Fibroblast of lung (primary cell): ENCODE results near the gene BUD31. TPM values are rescaled to one million over a fixed set of nuclear protein-coding genes. Genes with fewer than 3 reads are reported as not detected.
A peak's percentile ranks its signal among the peaks of the same experiment; 100 is the strongest.
"Not testable (repeated sequence)": the region's sequence is repeated elsewhere in the genome, so short reads cannot be mapped to it uniquely, and the experiment has no call there.

ENCODE experiments used
- DNase-seq, 2 donors: peaks; one replicate each; pipeline versions ENCODE4 v3.0.0 to v3.0.0-alpha.2; 2010; ENCODE audit warnings: low read depth in 2 of 2
- H2AFZ ChIP-seq: 2 replicates; pipeline ENCODE4 v1.5.1; 2012; ENCODE audit warnings: low read length, control low read depth, inconsistent platforms
- H3K27ac ChIP-seq: 2 replicates; pipeline ENCODE4 v1.5.1; 2011; ENCODE audit warnings: low read length, control low read depth; ENCODE audit not compliant: insufficient read depth
- H3K27me3 ChIP-seq: 2 replicates; pipeline ENCODE4 v1.5.1; 2011; ENCODE audit warnings: mild to moderate bottlenecking, low read length; ENCODE audit not compliant: control insufficient read depth, insufficient read depth
- H3K36me3 ChIP-seq: 2 replicates; pipeline ENCODE4 v1.5.1; 2011; ENCODE audit warnings: low read length; ENCODE audit not compliant: control insufficient read depth, insufficient read depth
- H3K4me1 ChIP-seq: 2 replicates; pipeline ENCODE4 v1.5.1; 2011; ENCODE audit warnings: low read length; ENCODE audit not compliant: control insufficient read depth, insufficient read depth; ENCODE audit errors: extremely low read depth
- H3K4me2 ChIP-seq: 2 replicates; pipeline ENCODE4 v1.5.1; 2011; ENCODE audit warnings: low read length, control low read depth; ENCODE audit not compliant: insufficient read depth; ENCODE audit errors: extremely low read depth
- H3K4me3 ChIP-seq, 4 experiments: fragments of 200-600 bp in 1 of 4; sonication (generic) in 1 of 4; replicated peaks in 1 of 4; 2 replicates each; pipeline ENCODE4 v1.5.1; 2011 to 2016; ENCODE audit warnings: low read length in 4 of 4, low read depth in 3 of 4, mild to moderate bottlenecking in 3 of 4, control low read depth in 2 of 4, inconsistent platforms in 1 of 4, mixed read lengths in 1 of 4; ENCODE audit not compliant: insufficient read depth in 1 of 4; ENCODE audit errors: control extremely low read depth in 1 of 4
- H3K79me2 ChIP-seq: 2 replicates; pipeline ENCODE4 v1.5.1; 2012; ENCODE audit warnings: mild to moderate bottlenecking, low read length, inconsistent platforms; ENCODE audit not compliant: control insufficient read depth, insufficient read depth
- H3K9ac ChIP-seq: 2 replicates; pipeline ENCODE4 v1.5.1; 2011; ENCODE audit warnings: mild to moderate bottlenecking, low read length, control low read depth; ENCODE audit not compliant: insufficient read depth
- H3K9me3 ChIP-seq: 2 replicates; pipeline ENCODE4 v1.5.1; 2012; ENCODE audit warnings: low read depth, low read length; ENCODE audit not compliant: control insufficient read depth, insufficient read depth
- H4K20me1 ChIP-seq: 2 replicates; pipeline ENCODE4 v1.5.1; 2011; ENCODE audit warnings: low read length; ENCODE audit not compliant: control insufficient read depth, insufficient read depth; ENCODE audit errors: extremely low read depth
- EZH2 ChIP-seq: IDR thresholded peaks from 2 replicates; pipeline ENCODE4 v1.5.1; 2012; ENCODE audit warnings: low read length, control low read depth, mild to moderate bottlenecking; ENCODE audit errors: missing control alignments
- polyA plus RNA-seq, 2 donors: library from polyadenylated mRNA; depleted of rRNA in 1 of 2; stranded (reverse) in 1 of 2; unstranded in 1 of 2; fragments of >200 nt; gene quantifications; 2 replicates each; pipeline ENCODE4 v1.2.1, GENCODE V29; 2011 to 2012; ENCODE audit warnings: missing spikeins in 1 of 2
- total RNA-seq: library from RNA; depleted of rRNA; stranded (reverse); fragments of >200 nt; gene quantifications from 2 replicates; pipeline ENCODE4 v1.2.1, GENCODE V29; 2014
- TF ChIP-seq, protein P1 (sequence below), 2 donors: IDR thresholded peaks in 1 of 2; conservative IDR thresholded peaks in 1 of 2; 1 replicate in 1 of 2; 2 replicates in 1 of 2; pipeline ENCODE4 v1.5.1; 2011 to 2012; ENCODE audit warnings: low read length in 2 of 2, control low read depth in 1 of 2, inconsistent platforms in 1 of 2, low read depth in 1 of 2, mild to moderate bottlenecking in 1 of 2

BUD31 gene
- total and polyA plus RNA-seq, 2 donors (not counting 1 experiment from before 2014, with no cell fraction given): 83.4 to 114 TPM

DNA sequence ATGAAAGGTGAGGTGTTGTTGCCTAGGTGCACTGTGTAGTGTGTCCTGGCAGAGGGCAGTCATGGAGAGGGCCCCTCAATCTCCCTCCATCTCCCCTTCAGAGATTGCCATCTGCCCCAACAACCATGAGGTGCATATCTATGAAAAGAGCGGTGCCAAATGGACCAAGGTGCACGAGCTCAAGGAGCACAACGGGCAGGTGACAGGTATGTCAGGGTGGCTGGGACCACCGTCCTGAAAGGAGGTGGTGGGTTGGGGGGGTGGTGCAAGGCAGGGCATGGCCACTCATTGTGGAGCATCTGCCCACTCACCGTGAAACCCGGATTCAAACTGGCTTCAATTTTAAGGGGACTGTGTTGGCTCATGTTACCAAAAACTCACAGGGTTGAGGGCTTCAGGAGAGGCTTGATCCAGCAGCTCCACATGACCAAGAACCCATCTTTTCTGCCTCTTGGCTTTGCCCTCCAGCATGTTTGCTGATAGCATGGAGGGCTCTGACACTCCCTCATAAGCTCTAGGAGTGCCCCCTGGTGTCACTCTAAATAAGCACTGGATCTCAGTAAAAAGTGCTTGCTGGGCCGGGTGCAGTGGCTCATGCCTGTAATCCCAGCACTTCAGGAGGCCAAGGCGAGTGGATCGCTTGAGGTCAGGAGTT, 22.1 kb upstream of the BUD31 start:
- H3K4me2 ChIP-seq: no peak overlapping the region
- H3K36me3 ChIP-seq: peaks cover 39% of the 10 kb centered on the region
- H3K27ac ChIP-seq: no peak overlapping the region
- peak in 1 of 2 donors; percentile 51 for DNase-seq
- no peaks in the 10 kb centered on the region for H3K9me3 ChIP-seq
- no peak overlapping the region for H2AFZ ChIP-seq
- no peak for TF ChIP-seq EZH2
- TF ChIP-seq, protein P1, sequence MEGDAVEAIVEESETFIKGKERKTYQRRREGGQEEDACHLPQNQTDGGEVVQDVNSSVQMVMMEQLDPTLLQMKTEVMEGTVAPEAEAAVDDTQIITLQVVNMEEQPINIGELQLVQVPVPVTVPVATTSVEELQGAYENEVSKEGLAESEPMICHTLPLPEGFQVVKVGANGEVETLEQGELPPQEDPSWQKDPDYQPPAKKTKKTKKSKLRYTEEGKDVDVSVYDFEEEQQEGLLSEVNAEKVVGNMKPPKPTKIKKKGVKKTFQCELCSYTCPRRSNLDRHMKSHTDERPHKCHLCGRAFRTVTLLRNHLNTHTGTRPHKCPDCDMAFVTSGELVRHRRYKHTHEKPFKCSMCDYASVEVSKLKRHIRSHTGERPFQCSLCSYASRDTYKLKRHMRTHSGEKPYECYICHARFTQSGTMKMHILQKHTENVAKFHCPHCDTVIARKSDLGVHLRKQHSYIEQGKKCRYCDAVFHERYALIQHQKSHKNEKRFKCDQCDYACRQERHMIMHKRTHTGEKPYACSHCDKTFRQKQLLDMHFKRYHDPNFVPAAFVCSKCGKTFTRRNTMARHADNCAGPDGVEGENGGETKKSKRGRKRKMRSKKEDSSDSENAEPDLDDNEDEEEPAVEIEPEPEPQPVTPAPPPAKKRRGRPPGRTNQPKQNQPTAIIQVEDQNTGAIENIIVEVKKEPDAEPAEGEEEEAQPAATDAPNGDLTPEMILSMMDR (conservative IDR thresholded peaks at IDR 0.05 in 1 of 2, IDR thresholded peaks at IDR 0.05 in 1 of 2; ENCODE audit: low read depth in 1 of 2, low read length in 2 of 2): peak; percentile 8 to 37
- H3K9ac ChIP-seq: no peak overlapping the region
- peaks cover 25% of the 10 kb centered on the region for H3K79me2 ChIP-seq
- H3K27me3 ChIP-seq: no peaks in the 10 kb centered on the region
- H4K20me1 ChIP-seq: no peaks in the 10 kb centered on the region
- H3K4me3 ChIP-seq: no peak overlapping the region
- no peaks in the 10 kb centered on the region for H3K4me1 ChIP-seq

DNA sequence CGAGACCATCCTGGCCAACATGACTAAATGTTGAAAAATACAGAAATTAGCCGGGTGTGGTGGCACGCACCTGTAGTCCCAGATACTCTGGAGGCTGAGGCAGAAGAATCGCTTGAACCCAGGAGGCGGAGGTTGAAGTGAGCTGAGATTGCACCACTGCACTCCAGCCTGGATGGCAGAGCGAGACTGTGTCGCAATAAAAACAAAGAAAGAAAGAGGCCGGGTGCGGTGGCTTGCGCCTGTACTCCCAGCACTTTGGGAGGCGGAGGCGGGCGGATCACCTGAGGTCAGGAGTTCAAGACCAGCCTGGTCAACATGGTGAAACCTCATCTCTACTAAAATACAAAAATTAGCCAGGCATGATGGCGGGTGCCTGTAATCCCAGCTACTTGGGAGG, 21.5 kb upstream of the BUD31 start:
- not testable (repeated sequence) for H3K4me2 ChIP-seq, H3K27me3 ChIP-seq, DNase-seq, H3K9ac ChIP-seq, H3K27ac ChIP-seq, H3K4me1 ChIP-seq, H3K9me3 ChIP-seq, H3K4me3 ChIP-seq, H4K20me1 ChIP-seq, H2AFZ ChIP-seq
- peaks cover 20% of the 10 kb centered on the region for H3K79me2 ChIP-seq
- H3K36me3 ChIP-seq: peaks cover 42% of the 10 kb centered on the region

DNA sequence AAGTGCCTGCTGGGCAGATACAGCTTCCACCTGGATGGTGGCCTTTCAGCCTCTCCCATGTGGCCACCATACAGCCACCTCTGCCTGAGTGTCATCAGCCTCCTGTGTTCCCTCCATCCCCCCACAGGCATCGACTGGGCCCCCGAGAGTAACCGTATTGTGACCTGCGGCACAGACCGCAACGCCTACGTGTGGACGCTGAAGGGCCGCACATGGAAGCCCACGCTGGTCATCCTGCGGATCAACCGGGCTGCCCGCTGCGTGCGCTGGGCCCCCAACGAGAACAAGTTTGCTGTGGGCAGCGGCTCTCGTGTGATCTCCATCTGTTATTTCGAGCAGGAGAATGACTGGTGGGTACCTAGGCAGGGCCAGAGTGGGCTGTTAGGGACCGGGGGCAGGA, 20.9 kb upstream of the BUD31 start:
- DNase-seq: no peak
- Histone ChIP-seq H3K9me3 (no peaks in the 10 kb centered on the region), H3K4me2 (no peak overlapping the region), H3K4me1 (peaks cover 5% of the 10 kb centered on the region), H3K79me2 (peaks cover 17% of the 10 kb centered on the region), H3K9ac (no peak overlapping the region), H3K27ac (no peak overlapping the region), H3K4me3 (no peak overlapping the region), H2AFZ (no peak overlapping the region), H3K27me3 (no peaks in the 10 kb centered on the region), H4K20me1 (no peaks in the 10 kb centered on the region), H3K36me3 (peaks cover 46% of the 10 kb centered on the region)
- TF ChIP-seq, protein P1 (conservative IDR thresholded peaks at IDR 0.05 in 1 of 2, IDR thresholded peaks at IDR 0.05 in 1 of 2; ENCODE audit: low read depth in 1 of 2, low read length in 2 of 2): no peak
- no peak for TF ChIP-seq EZH2
